DND-41 (cell line): ENCODE data around the gene HSD17B1.

Source experiments
- ATAC-seq: fragments of 200-7000 bp; cut with Tn5 transposase; 3 replicates; pipeline ENCODE4 v1.9.1; 2021; ENCODE audit warnings: low read depth; ENCODE audit not compliant: insufficient read depth
- DNase-seq: peaks from one replicate; pipeline ENCODE4 v3.0.0-alpha.2; 2020
- H2AFZ ChIP-seq: 2 replicates; pipeline ENCODE4 v1.6.0; 2012; ENCODE audit warnings: low read depth, low read length
- H3K27ac ChIP-seq: 2 replicates; pipeline ENCODE4 v1.5.1; 2012; ENCODE audit warnings: low read length, inconsistent platforms
- H3K27me3 ChIP-seq: fragments of 200-600 bp; sonication (generic); 2 replicates; pipeline ENCODE4 v1.6.0; 2012; ENCODE audit warnings: low read length, mild to moderate bottlenecking, inconsistent platforms; ENCODE audit not compliant: insufficient read depth, poor library complexity
- H3K36me3 ChIP-seq: 2 replicates; pipeline ENCODE4 v1.5.1; 2012; ENCODE audit warnings: low read length, inconsistent platforms; ENCODE audit not compliant: insufficient read depth
- H3K4me1 ChIP-seq: 2 replicates; pipeline ENCODE4 v1.5.1; 2012; ENCODE audit warnings: mild to moderate bottlenecking, low read length; ENCODE audit not compliant: insufficient read depth
- H3K4me2 ChIP-seq: 2 replicates; pipeline ENCODE4 v1.6.0; 2012; ENCODE audit warnings: mild to moderate bottlenecking, moderate library complexity, low read length, inconsistent platforms; ENCODE audit not compliant: insufficient read depth
- H3K4me3 ChIP-seq, 2 experiments: fragments of 200-600 bp in 1 of 2; shearing (Covaris generic) in 1 of 2; 2 replicates each; pipeline ENCODE4 v1.5.1; 2012 to 2016; ENCODE audit warnings: inconsistent platforms in 2 of 2, low read length in 2 of 2, mild to moderate bottlenecking in 2 of 2, low read depth in 1 of 2, moderate library complexity in 1 of 2
- H3K79me2 ChIP-seq: 2 replicates; pipeline ENCODE4 v1.6.0; 2012; ENCODE audit warnings: low read length, inconsistent platforms; ENCODE audit not compliant: insufficient read depth
- H3K9ac ChIP-seq: 2 replicates; pipeline ENCODE4 v1.6.0; 2012; ENCODE audit warnings: low read depth, mild to moderate bottlenecking, inconsistent platforms, low read length, moderate library complexity
- H3K9me3 ChIP-seq: 2 replicates; pipeline ENCODE4 v1.5.1; 2012; ENCODE audit warnings: low read length, moderate library complexity, mild to moderate bottlenecking, inconsistent platforms; ENCODE audit not compliant: insufficient read depth, severe bottlenecking
- H4K20me1 ChIP-seq: 2 replicates; pipeline ENCODE4 v1.6.0; 2012; ENCODE audit warnings: low read length; ENCODE audit not compliant: insufficient read depth
- CTCF ChIP-seq: IDR thresholded peaks from 2 replicates; pipeline ENCODE4 v1.5.1; 2012; ENCODE audit warnings: borderline replicate concordance, low read length, moderate library complexity, mild to moderate bottlenecking; ENCODE audit not compliant: poor library complexity, severe bottlenecking; ENCODE audit errors: extremely low read depth
- EZH2 ChIP-seq: IDR thresholded peaks from 3 replicates; pipeline ENCODE4 v1.6.1; 2012; ENCODE audit warnings: borderline replicate concordance, low read depth, mild to moderate bottlenecking, moderate library complexity, low read length, inconsistent platforms; ENCODE audit not compliant: severe bottlenecking

The HSD17B1 gene

GRCh38 chr17:42574463-42574862 lies 21.7 kb downstream of the HSD17B1 start:
- no peak for ATAC-seq
- H3K79me2 ChIP-seq, result peaks cover 86% of the 10 kb centered on the region

GRCh38 chr17:42577140-42577531 lies 24.4 kb downstream of the HSD17B1 start:
- H3K36me3 ChIP-seq, result peaks cover 67% of the 10 kb centered on the region
- peak overlapping the region; percentile 95 for H2AFZ ChIP-seq

More at GRCh38 chr17:42574463-42574862, 21.7 kb downstream of the HSD17B1 start:
- H2AFZ ChIP-seq, result no peak overlapping the region
- H3K9ac ChIP-seq, result no peak overlapping the region
- DNase-seq, result no peak
- H3K27me3 ChIP-seq, result no peaks in the 10 kb centered on the region
- peaks cover 70% of the 10 kb centered on the region for H3K36me3 ChIP-seq
- H3K4me3 ChIP-seq, result no peak overlapping the region
- 0 out of 2 replicates have a peak overlapping the region, but pooled peaks have one; percentile 2 for H3K4me2 ChIP-seq
- no peak overlapping the region for H3K27ac ChIP-seq
- TF ChIP-seq EZH2 (no peak), CTCF (no peak)
- H4K20me1 ChIP-seq, result peaks cover 14% of the 10 kb centered on the region; the same call in 1 of the 2 replicates
- H3K9me3 ChIP-seq, result no peaks in the 10 kb centered on the region
- H3K4me1 ChIP-seq, result peaks cover 58% of the 10 kb centered on the region

GRCh38 chr17:42577532-42578281 lies 25.0 kb downstream of the HSD17B1 start, which contains the start of gene PSMC3IP:
TSS of gene PSMC3IP (minus strand) at chr17:42577729. CDS start at chr17:42577686, 43 bp downstream.
- peaks cover 7% of the 10 kb centered on the region; the same call in 1 of the 2 replicates for H4K20me1 ChIP-seq
- H3K4me3 ChIP-seq, result peak within 1 kb of the TSS; percentile 89 to 92
- peak; percentile 60 for TF ChIP-seq CTCF
- TF ChIP-seq EZH2, result no peak
- peak; percentile 88 for ATAC-seq
- H3K4me2 ChIP-seq, result peak within 1 kb of the TSS; percentile 74
- no peaks in the 10 kb centered on the region for H3K27me3 ChIP-seq
- DNase-seq, result peak; percentile 94
- peaks cover 65% of the 10 kb centered on the region for H3K79me2 ChIP-seq
- peak within 1 kb of the TSS; percentile 87 for H3K27ac ChIP-seq
- peak within 1 kb of the TSS; percentile 76 for H3K9ac ChIP-seq
- peak within 1 kb of the TSS; percentile 95 for H2AFZ ChIP-seq
- H3K9me3 ChIP-seq, result no peaks in the 10 kb centered on the region
- peaks cover 67% of the 10 kb centered on the region for H3K36me3 ChIP-seq
- peaks cover 57% of the 10 kb centered on the region for H3K4me1 ChIP-seq

More at GRCh38 chr17:42577140-42577531, 24.4 kb downstream of the HSD17B1 start:
- Histone ChIP-seq H3K9me3 (no peaks in the 10 kb centered on the region), H3K4me1 (peaks cover 57% of the 10 kb centered on the region), H3K27ac (peak overlapping the region; percentile 81), H3K4me2 (peak overlapping the region; percentile 74), H4K20me1 (peaks cover 9% of the 10 kb centered on the region; the same call in 1 of the 2 replicates), H3K4me3 (peak overlapping the region; percentile 89 to 92), H3K79me2 (peaks cover 70% of the 10 kb centered on the region), H3K9ac (peak overlapping the region; percentile 76), H3K27me3 (no peaks in the 10 kb centered on the region)
- peak; percentile 43 for ATAC-seq
- peak; percentile 57 for DNase-seq
- no peak for TF ChIP-seq EZH2
- TF ChIP-seq CTCF, result no peak
